IPS-15b (cell line): ENCODE results near the gene BCL11A.
"Not testable (repeated sequence)": the region's sequence is repeated elsewhere in the genome, so short reads cannot be mapped to it uniquely, and the experiment has no call there.

Experiments
- H3K27me3 ChIP-seq: one replicate; pipeline ENCODE4 v1.6.1; 2013; ENCODE audit warnings: low read length; ENCODE audit not compliant: control insufficient read depth, insufficient read depth
- H3K36me3 ChIP-seq: one replicate; pipeline ENCODE4 v1.6.1; 2013; ENCODE audit warnings: low read length; ENCODE audit not compliant: control insufficient read depth, insufficient read depth
- H3K4me1 ChIP-seq: one replicate; pipeline ENCODE4 v1.6.1; 2013; ENCODE audit warnings: mild to moderate bottlenecking, low read length; ENCODE audit not compliant: control insufficient read depth, insufficient read depth
- H3K4me3 ChIP-seq: one replicate; pipeline ENCODE4 v1.5.1; 2013; ENCODE audit warnings: low read depth, low read length
- H3K9ac ChIP-seq: one replicate; pipeline ENCODE4 v1.6.1; 2013; ENCODE audit warnings: low read depth, mild to moderate bottlenecking, low read length
- H3K9me3 ChIP-seq: one replicate; pipeline ENCODE4 v1.6.1; 2013; ENCODE audit warnings: mild to moderate bottlenecking, low read length; ENCODE audit not compliant: control insufficient read depth, insufficient read depth

Gene BCL11A

GRCh38 chr2:60426341-60426740 is 127.1 kb downstream of the BCL11A start:
- no peaks in the 10 kb centered on the region for H3K27me3 ChIP-seq
- no peak overlapping the region for H3K4me3 ChIP-seq
- H3K9ac ChIP-seq, result no peak overlapping the region
- H3K36me3 ChIP-seq, result peaks cover 8% of the 10 kb centered on the region
- H3K9me3 ChIP-seq, result no peaks in the 10 kb centered on the region
- peaks cover 18% of the 10 kb centered on the region for H3K4me1 ChIP-seq

GRCh38 chr2:60424233-60424632 is 129.2 kb downstream of the BCL11A start:
- H3K9me3 ChIP-seq, result no peaks in the 10 kb centered on the region
- H3K4me1 ChIP-seq, result peaks cover 18% of the 10 kb centered on the region
- no peak overlapping the region for H3K9ac ChIP-seq
- H3K4me3 ChIP-seq, result no peak overlapping the region
- H3K36me3 ChIP-seq, result peaks cover 8% of the 10 kb centered on the region
- H3K27me3 ChIP-seq, result no peaks in the 10 kb centered on the region

- no peak overlapping the region for H3K4me3 ChIP-seq
- H3K9me3 ChIP-seq, result no peaks in the 10 kb centered on the region
- peaks cover 8% of the 10 kb centered on the region for H3K36me3 ChIP-seq
- peaks cover 18% of the 10 kb centered on the region for H3K4me1 ChIP-seq
- H3K27me3 ChIP-seq, result no peaks in the 10 kb centered on the region
- no peak overlapping the region for H3K9ac ChIP-seq
These were observed 129.9 kb downstream of the BCL11A start for GRCh38 chr2:60423505-60423904.

GRCh38 chr2:60422826-60423483 is 130.5 kb downstream of the BCL11A start:
- H3K9me3 ChIP-seq, result no peaks in the 10 kb centered on the region
- H3K36me3 ChIP-seq, result peaks cover 8% of the 10 kb centered on the region
- no peaks in the 10 kb centered on the region for H3K27me3 ChIP-seq
- H3K4me1 ChIP-seq, result peaks cover 18% of the 10 kb centered on the region
- H3K9ac ChIP-seq, result peak overlapping the region; percentile 50
- H3K4me3 ChIP-seq, result peak overlapping the region; percentile 2

- H3K9ac ChIP-seq, H3K27me3 ChIP-seq, H3K36me3 ChIP-seq, H3K9me3 ChIP-seq: not testable (repeated sequence)
- Histone ChIP-seq H3K4me1 (peaks cover 19% of the 10 kb centered on the region), H3K4me3 (peak overlapping the region; percentile 45)
These were observed 136.2 kb downstream of the BCL11A start for GRCh38 chr2:60417210-60417609.

- Histone ChIP-seq H3K9me3 (no peaks in the 10 kb centered on the region), H3K36me3 (no peaks in the 10 kb centered on the region), H3K27me3 (no peaks in the 10 kb centered on the region), H3K9ac (no peak overlapping the region), H3K4me1 (peaks cover 21% of the 10 kb centered on the region), H3K4me3 (peak overlapping the region; percentile 45)
These were observed 137.0 kb downstream of the BCL11A start for GRCh38 chr2:60416221-60417008.

- Histone ChIP-seq H3K4me3 (no peak overlapping the region), H3K9ac (no peak overlapping the region), H3K9me3 (no peaks in the 10 kb centered on the region), H3K4me1 (peaks cover 21% of the 10 kb centered on the region), H3K27me3 (no peaks in the 10 kb centered on the region), H3K36me3 (no peaks in the 10 kb centered on the region)
These were observed 137.6 kb downstream of the BCL11A start for GRCh38 chr2:60415814-60416213.

GRCh38 chr2:60414495-60415138 is 138.8 kb downstream of the BCL11A start:
- H3K27me3 ChIP-seq, result peaks cover 2% of the 10 kb centered on the region
- no peak overlapping the region for H3K4me3 ChIP-seq
- no peaks in the 10 kb centered on the region for H3K9me3 ChIP-seq
- no peak overlapping the region for H3K9ac ChIP-seq
- H3K4me1 ChIP-seq, result peaks cover 30% of the 10 kb centered on the region
- H3K36me3 ChIP-seq, result no peaks in the 10 kb centered on the region

- H3K9ac ChIP-seq, result no peak overlapping the region
- H3K36me3 ChIP-seq, result no peaks in the 10 kb centered on the region
- H3K4me3 ChIP-seq, result no peak overlapping the region
- H3K9me3 ChIP-seq, result no peaks in the 10 kb centered on the region
- peaks cover 33% of the 10 kb centered on the region for H3K4me1 ChIP-seq
- H3K27me3 ChIP-seq, result peaks cover 2% of the 10 kb centered on the region
These were observed 139.7 kb downstream of the BCL11A start for GRCh38 chr2:60413814-60414168.

- Histone ChIP-seq H3K4me1 (peaks cover 33% of the 10 kb centered on the region), H3K9ac (no peak overlapping the region), H3K4me3 (no peak overlapping the region), H3K27me3 (peaks cover 2% of the 10 kb centered on the region), H3K9me3 (no peaks in the 10 kb centered on the region), H3K36me3 (no peaks in the 10 kb centered on the region)
These were observed 140.2 kb downstream of the BCL11A start for GRCh38 chr2:60413069-60413813.

GRCh38 chr2:60412620-60413019 is 140.8 kb downstream of the BCL11A start:
- peaks cover 33% of the 10 kb centered on the region for H3K4me1 ChIP-seq

More at GRCh38 chr2:60412620-60413019, 140.8 kb downstream of the BCL11A start:
- no peak overlapping the region for H3K9ac ChIP-seq
- no peak overlapping the region for H3K4me3 ChIP-seq
- H3K27me3 ChIP-seq, result peaks cover 2% of the 10 kb centered on the region
- no peaks in the 10 kb centered on the region for H3K36me3 ChIP-seq
- no peaks in the 10 kb centered on the region for H3K9me3 ChIP-seq
